Neural cell (in vitro differentiated cells): ENCODE measurements around the gene JPT2. TPM values are rescaled to one million over a fixed set of nuclear protein-coding genes. Genes with fewer than 3 reads are reported as not detected.

ENCODE experiments used
- H2AFZ ChIP-seq: fragments of 200-600, 300-800 bp; sonication (generic), shearing (Covaris generic); 2 replicates; pipeline ENCODE4 v1.6.0; 2014; ENCODE audit warnings: low read depth, mild to moderate bottlenecking, antibody characterized with exemption, low read length, moderate library complexity
- H3F3A ChIP-seq: fragments of 200-600 bp; shearing (Covaris generic); 2 replicates; pipeline ENCODE4 v1.6.1; 2016; ENCODE audit warnings: mild to moderate bottlenecking, moderate library complexity, mixed read lengths, antibody characterized with exemption, low read length; ENCODE audit not compliant: insufficient read depth, poor library complexity, severe bottlenecking
- H3K27ac ChIP-seq: fragments of 200-600, 300-800 bp; sonication (generic), shearing (Covaris generic); 2 replicates; pipeline ENCODE4 v1.5.1; 2014; ENCODE audit warnings: mild to moderate bottlenecking, low read length, moderate library complexity
- H3K27me3 ChIP-seq: fragments of 300-800, 200-600 bp; sonication (generic), shearing (Covaris generic); 2 replicates; pipeline ENCODE4 v1.6.0; 2014; ENCODE audit warnings: mild to moderate bottlenecking, low read depth, low read length, moderate library complexity; ENCODE audit not compliant: insufficient read depth
- H3K36me3 ChIP-seq: fragments of 300-800, 200-600 bp; sonication (generic), shearing (Covaris generic); 2 replicates; pipeline ENCODE4 v1.5.1; 2014; ENCODE audit warnings: mild to moderate bottlenecking, antibody characterized with exemption, low read length, moderate library complexity; ENCODE audit not compliant: insufficient read depth
- H3K4me2 ChIP-seq: fragments of 300-800, 200-600 bp; sonication (generic), shearing (Covaris generic); 2 replicates; pipeline ENCODE4 v1.6.0; 2014; ENCODE audit warnings: mild to moderate bottlenecking, low read length
- H3K4me3 ChIP-seq: fragments of 300-800, 200-600 bp; sonication (generic), shearing (Covaris generic); 2 replicates; pipeline ENCODE4 v1.5.1; 2014; ENCODE audit warnings: mild to moderate bottlenecking, low read length, moderate library complexity
- H3K79me2 ChIP-seq: fragments of 200-600 bp; shearing (Covaris generic); replicated peaks from 2 replicates; pipeline ENCODE4 v1.6.0; 2014; ENCODE audit warnings: mild to moderate bottlenecking, low read length, moderate library complexity; ENCODE audit not compliant: insufficient read depth
- H3K9ac ChIP-seq: fragments of 300-800, 200-600 bp; sonication (generic), shearing (Covaris generic); 2 replicates; pipeline ENCODE4 v1.6.1; 2016; ENCODE audit warnings: mild to moderate bottlenecking, low read length, mixed read lengths
- H3K9me2 ChIP-seq: fragments of 200-600 bp; shearing (Covaris generic); 2 replicates; pipeline ENCODE4 v1.6.1; 2016; ENCODE audit warnings: mild to moderate bottlenecking, low read length, mixed read lengths; ENCODE audit not compliant: insufficient read depth
- H3K9me3 ChIP-seq: fragments of 200-600, 300-800 bp; sonication (generic), shearing (Covaris generic); 2 replicates; pipeline ENCODE4 v1.6.1; 2016; ENCODE audit warnings: mild to moderate bottlenecking, mixed run types, low read length, moderate library complexity, mixed read lengths
- H4K20me1 ChIP-seq: fragments of 200-600 bp; shearing (Covaris generic); 2 replicates; pipeline ENCODE4 v1.6.1; 2016; ENCODE audit warnings: mild to moderate bottlenecking, mixed run types; ENCODE audit not compliant: insufficient read depth
- EP300 ChIP-seq: fragments of 450-650 bp; conservative IDR thresholded peaks from 2 replicates; pipeline ENCODE4 v1.6.1; 2014; ENCODE audit warnings: antibody characterized with exemption, mild to moderate bottlenecking, moderate library complexity; ENCODE audit not compliant: poor library complexity, severe bottlenecking
- EZH2 ChIP-seq: fragments of 200-600, 300-800 bp; shearing (Covaris generic), sonication (generic); IDR thresholded peaks from 2 replicates; pipeline ENCODE4 v1.6.1; 2014; ENCODE audit warnings: antibody characterized with exemption, low read length, borderline replicate concordance, mild to moderate bottlenecking; ENCODE audit not compliant: insufficient read depth, poor library complexity, severe bottlenecking
- MXI1 ChIP-seq: fragments of 450-650 bp; conservative IDR thresholded peaks from 2 replicates; pipeline ENCODE4 v1.6.1; 2014; ENCODE audit warnings: antibody characterized with exemption, mild to moderate bottlenecking; ENCODE audit not compliant: poor library complexity, severe bottlenecking
- POLR2AphosphoS5 ChIP-seq: IDR thresholded peaks from 2 replicates; pipeline ENCODE4 v1.6.1; 2012
- RAD21 ChIP-seq: fragments of 450-650 bp; conservative IDR thresholded peaks from 2 replicates; pipeline ENCODE4 v1.6.1; 2014; ENCODE audit warnings: antibody characterized with exemption, mild to moderate bottlenecking, moderate library complexity
- SMC3 ChIP-seq: fragments of 450-650 bp; conservative IDR thresholded peaks from 2 replicates; pipeline ENCODE4 v1.6.1; 2014; ENCODE audit warnings: antibody characterized with exemption, mild to moderate bottlenecking, moderate library complexity; ENCODE audit not compliant: poor library complexity
- TAF1 ChIP-seq: IDR thresholded peaks from 2 replicates; pipeline ENCODE4 v1.6.1; 2012; ENCODE audit warnings: low read depth
- polyA plus RNA-seq: library from polyadenylated mRNA; depleted of rRNA; stranded (reverse); fragments of >200 nt; gene quantifications from 2 replicates; pipeline ENCODE4 v1.2.3, GENCODE V29; 2014
- TF ChIP-seq, protein P1 (sequence below): fragments of 450-650 bp; IDR thresholded peaks from 2 replicates; pipeline ENCODE4 v1.5.1; 2014; ENCODE audit warnings: antibody characterized with exemption, mild to moderate bottlenecking, moderate library complexity; ENCODE audit not compliant: poor library complexity, severe bottlenecking
- TF ChIP-seq, protein P2 (sequence below): IDR thresholded peaks from 2 replicates; pipeline ENCODE4 v1.6.1; 2012; ENCODE audit warnings: borderline replicate concordance

JPT2 gene
- polyA plus RNA-seq, 1 donor from 2014 or later = 61.4 TPM

DNA sequence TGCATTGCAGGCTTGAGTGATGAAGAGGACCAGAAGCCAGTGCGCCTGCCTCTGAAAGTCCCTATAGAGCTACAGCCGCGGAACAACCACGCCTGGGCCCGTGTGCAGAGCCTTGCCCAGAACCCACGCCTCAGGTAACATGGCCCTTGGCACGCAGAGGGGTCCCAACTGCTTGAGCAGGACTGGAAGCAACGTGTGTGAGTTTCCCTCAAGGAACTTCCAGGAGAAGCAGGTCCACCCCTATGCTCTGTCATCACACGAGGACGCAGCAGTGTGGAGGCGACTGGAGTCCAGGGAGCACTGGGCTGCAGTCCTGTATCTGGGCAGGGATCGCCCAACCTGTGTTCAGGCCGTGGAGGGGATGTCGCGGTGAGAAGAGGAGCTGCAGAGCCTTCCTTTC, 25.1 kb upstream of the JPT2 start:
- H3K36me3 ChIP-seq = no peaks in the 10 kb centered on the region
- no peaks in the 10 kb centered on the region for H3K27me3 ChIP-seq
- TF ChIP-seq EZH2 (no peak), EP300 (no peak), RAD21 (no peak), MXI1 (no peak), POLR2AphosphoS5 (no peak)
- TF ChIP-seq, protein P1, sequence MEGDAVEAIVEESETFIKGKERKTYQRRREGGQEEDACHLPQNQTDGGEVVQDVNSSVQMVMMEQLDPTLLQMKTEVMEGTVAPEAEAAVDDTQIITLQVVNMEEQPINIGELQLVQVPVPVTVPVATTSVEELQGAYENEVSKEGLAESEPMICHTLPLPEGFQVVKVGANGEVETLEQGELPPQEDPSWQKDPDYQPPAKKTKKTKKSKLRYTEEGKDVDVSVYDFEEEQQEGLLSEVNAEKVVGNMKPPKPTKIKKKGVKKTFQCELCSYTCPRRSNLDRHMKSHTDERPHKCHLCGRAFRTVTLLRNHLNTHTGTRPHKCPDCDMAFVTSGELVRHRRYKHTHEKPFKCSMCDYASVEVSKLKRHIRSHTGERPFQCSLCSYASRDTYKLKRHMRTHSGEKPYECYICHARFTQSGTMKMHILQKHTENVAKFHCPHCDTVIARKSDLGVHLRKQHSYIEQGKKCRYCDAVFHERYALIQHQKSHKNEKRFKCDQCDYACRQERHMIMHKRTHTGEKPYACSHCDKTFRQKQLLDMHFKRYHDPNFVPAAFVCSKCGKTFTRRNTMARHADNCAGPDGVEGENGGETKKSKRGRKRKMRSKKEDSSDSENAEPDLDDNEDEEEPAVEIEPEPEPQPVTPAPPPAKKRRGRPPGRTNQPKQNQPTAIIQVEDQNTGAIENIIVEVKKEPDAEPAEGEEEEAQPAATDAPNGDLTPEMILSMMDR = no peak

DNA sequence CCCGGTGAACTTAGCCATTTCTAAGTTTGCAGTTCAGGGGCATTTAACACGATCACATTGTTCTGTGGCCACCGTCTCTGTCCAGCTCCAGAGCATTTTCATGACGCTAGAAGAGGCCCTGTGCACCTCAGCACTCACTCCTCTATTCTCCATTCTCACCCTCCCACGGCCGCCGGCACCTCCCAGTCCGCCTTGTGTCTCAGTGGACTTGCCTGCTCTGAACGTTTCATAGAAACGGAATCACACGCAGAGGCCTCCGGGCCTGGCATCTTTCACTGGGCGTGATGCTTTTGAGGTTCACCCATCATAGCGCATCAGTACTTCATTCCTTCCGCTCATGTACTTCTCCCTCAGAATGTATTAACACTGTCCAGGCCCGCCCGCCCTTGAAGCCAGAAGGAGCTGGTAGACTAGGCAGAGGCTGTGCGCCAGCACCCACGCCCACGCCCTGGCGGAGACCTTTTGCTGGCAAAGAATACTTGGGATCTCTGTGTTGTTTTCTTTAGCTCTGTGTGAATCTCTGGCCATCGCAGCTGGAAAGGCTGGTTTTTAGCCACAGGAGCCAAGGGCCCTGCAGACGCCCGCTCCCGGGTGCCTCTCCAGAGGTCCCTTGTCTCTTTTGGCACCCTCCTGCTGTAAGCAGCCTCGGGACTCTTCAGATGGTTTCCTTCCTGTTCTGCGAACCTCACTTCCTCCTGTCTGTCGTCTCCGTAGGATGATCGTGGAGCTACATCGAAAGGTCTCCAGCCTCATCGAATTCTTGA, 23.4 kb upstream of the JPT2 start:
- Histone ChIP-seq H3K36me3 (no peaks in the 10 kb centered on the region), H3K4me2 (no peak overlapping the region), H3K9me2 (no peaks in the 10 kb centered on the region), H3F3A (no peaks in the 10 kb centered on the region), H2AFZ (no peak overlapping the region), H4K20me1 (no peaks in the 10 kb centered on the region), H3K9ac (no peak overlapping the region), H3K9me3 (no peaks in the 10 kb centered on the region), H3K27ac (no peak overlapping the region), H3K27me3 (no peaks in the 10 kb centered on the region), H3K79me2 (no peaks in the 10 kb centered on the region), H3K4me3 (no peak overlapping the region)
- TF ChIP-seq, protein P2, sequence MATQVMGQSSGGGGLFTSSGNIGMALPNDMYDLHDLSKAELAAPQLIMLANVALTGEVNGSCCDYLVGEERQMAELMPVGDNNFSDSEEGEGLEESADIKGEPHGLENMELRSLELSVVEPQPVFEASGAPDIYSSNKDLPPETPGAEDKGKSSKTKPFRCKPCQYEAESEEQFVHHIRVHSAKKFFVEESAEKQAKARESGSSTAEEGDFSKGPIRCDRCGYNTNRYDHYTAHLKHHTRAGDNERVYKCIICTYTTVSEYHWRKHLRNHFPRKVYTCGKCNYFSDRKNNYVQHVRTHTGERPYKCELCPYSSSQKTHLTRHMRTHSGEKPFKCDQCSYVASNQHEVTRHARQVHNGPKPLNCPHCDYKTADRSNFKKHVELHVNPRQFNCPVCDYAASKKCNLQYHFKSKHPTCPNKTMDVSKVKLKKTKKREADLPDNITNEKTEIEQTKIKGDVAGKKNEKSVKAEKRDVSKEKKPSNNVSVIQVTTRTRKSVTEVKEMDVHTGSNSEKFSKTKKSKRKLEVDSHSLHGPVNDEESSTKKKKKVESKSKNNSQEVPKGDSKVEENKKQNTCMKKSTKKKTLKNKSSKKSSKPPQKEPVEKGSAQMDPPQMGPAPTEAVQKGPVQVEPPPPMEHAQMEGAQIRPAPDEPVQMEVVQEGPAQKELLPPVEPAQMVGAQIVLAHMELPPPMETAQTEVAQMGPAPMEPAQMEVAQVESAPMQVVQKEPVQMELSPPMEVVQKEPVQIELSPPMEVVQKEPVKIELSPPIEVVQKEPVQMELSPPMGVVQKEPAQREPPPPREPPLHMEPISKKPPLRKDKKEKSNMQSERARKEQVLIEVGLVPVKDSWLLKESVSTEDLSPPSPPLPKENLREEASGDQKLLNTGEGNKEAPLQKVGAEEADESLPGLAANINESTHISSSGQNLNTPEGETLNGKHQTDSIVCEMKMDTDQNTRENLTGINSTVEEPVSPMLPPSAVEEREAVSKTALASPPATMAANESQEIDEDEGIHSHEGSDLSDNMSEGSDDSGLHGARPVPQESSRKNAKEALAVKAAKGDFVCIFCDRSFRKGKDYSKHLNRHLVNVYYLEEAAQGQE = no peak
- TF ChIP-seq POLR2AphosphoS5 = no peak
- no peak for TF ChIP-seq MXI1
- TF ChIP-seq, protein P1 = no peak
- no peak for TF ChIP-seq EZH2
- no peak for TF ChIP-seq TAF1
- TF ChIP-seq RAD21 = no peak
- TF ChIP-seq EP300 = no peak
- TF ChIP-seq SMC3 = no peak

More for the DNA sequence above, 25.1 kb upstream of the JPT2 start:
- Histone ChIP-seq H2AFZ (no peak overlapping the region), H3K27ac (no peak overlapping the region), H4K20me1 (no peaks in the 10 kb centered on the region), H3K9me2 (no peaks in the 10 kb centered on the region), H3K79me2 (no peaks in the 10 kb centered on the region), H3K9me3 (no peaks in the 10 kb centered on the region), H3K4me2 (no peak overlapping the region), H3K9ac (no peak overlapping the region), H3F3A (no peaks in the 10 kb centered on the region), H3K4me3 (no peak overlapping the region)
